PC-3 (cell line): ENCODE data around the gene RCSD1. TPM values are rescaled to one million over a fixed set of nuclear protein-coding genes. Genes with fewer than 3 reads are reported as not detected.

Source experiments
- ATAC-seq: fragments of 200-7000 bp; cut with Tn5 transposase; 2 replicates; pipeline ENCODE4 v1.9.1; 2020; ENCODE audit warnings: mild to moderate bottlenecking, moderate library complexity
- BruUV-seq: library from RNA; stranded (reverse); fragments of 400-500 nt; replicated peaks from 2 replicates; lab custom pipeline; 2021; lab: Mats Ljungman, UMichigan
- CTCF ChIA-PET: fragments of 300-600 bp; sonication (Branson Sonifier 250); formaldehyde crosslinking; loops from one replicate; lab custom pipeline; 2022; ENCODE audit warnings: antibody characterized with exemption; lab: Charles Lee
- POLR2A ChIA-PET: fragments of 300-600 bp; sonication (Branson Sonifier 250); formaldehyde crosslinking; loops from one replicate; lab custom pipeline; 2022; ENCODE audit warnings: antibody characterized with exemption; ENCODE audit not compliant: unreplicated experiment; lab: Charles Lee
- DNase-seq: peaks from one replicate; pipeline ENCODE4 v3.0.0-alpha.2; 2015
- H2AFZ ChIP-seq: fragments of 300-600 bp; sonication (generic); 2 replicates; pipeline ENCODE4 v1.6.0; 2016; ENCODE audit warnings: antibody characterized with exemption, low read length
- H3F3A ChIP-seq: fragments of 300-600 bp; sonication (generic); one replicate; pipeline ENCODE4 v1.6.0; 2017; ENCODE audit warnings: antibody characterized with exemption, low read length, control low read depth, mild to moderate bottlenecking; ENCODE audit not compliant: unreplicated experiment
- H3K27ac ChIP-seq: fragments of 300-600 bp; sonication (generic); 2 replicates; pipeline ENCODE4 v1.5.1; 2016; ENCODE audit warnings: mild to moderate bottlenecking, low read length
- H3K27me3 ChIP-seq: fragments of 300-600 bp; sonication (generic); 2 replicates; pipeline ENCODE4 v1.6.1; 2016; ENCODE audit warnings: low read length, mixed read lengths
- H3K36me3 ChIP-seq: fragments of 300-600 bp; sonication (generic); 2 replicates; pipeline ENCODE4 v1.6.1; 2016; ENCODE audit warnings: low read depth, mixed run types, low read length, mixed read lengths
- H3K4me1 ChIP-seq: fragments of 300-600 bp; sonication (generic); 2 replicates; pipeline ENCODE4 v1.5.1; 2016; ENCODE audit warnings: low read length; ENCODE audit not compliant: insufficient read depth
- H3K4me2 ChIP-seq: fragments of 300-600 bp; sonication (generic); 2 replicates; pipeline ENCODE4 v1.6.0; 2016; ENCODE audit warnings: low read length
- H3K4me3 ChIP-seq: fragments of 300-600 bp; sonication (generic); 2 replicates; pipeline ENCODE4 v1.5.1; 2016; ENCODE audit warnings: mild to moderate bottlenecking, low read length, mixed read lengths
- H3K79me2 ChIP-seq: fragments of 300-600 bp; sonication (generic); 2 replicates; pipeline ENCODE4 v1.6.1; 2017; ENCODE audit warnings: low read length, mixed read lengths
- H3K9ac ChIP-seq: fragments of 300-600 bp; sonication (generic); 2 replicates; pipeline ENCODE4 v1.6.0; 2016; ENCODE audit warnings: mild to moderate bottlenecking, low read length
- H3K9me2 ChIP-seq: fragments of 300-600 bp; sonication (generic); replicated peaks from 2 replicates; pipeline ENCODE4 v1.6.1; 2016; ENCODE audit warnings: mixed run types, low read length, mixed read lengths
- H3K9me3 ChIP-seq: fragments of 300-600 bp; sonication (generic); 2 replicates; pipeline ENCODE4 v1.6.1; 2016; ENCODE audit warnings: low read length, mixed read lengths
- H4K20me1 ChIP-seq: fragments of 300-600 bp; sonication (generic); 2 replicates; pipeline ENCODE4 v1.6.1; 2016; ENCODE audit warnings: low read length, mixed read lengths
- EZH2 ChIP-seq: fragments of 300-600 bp; sonication (generic); IDR thresholded peaks from one replicate; pipeline ENCODE4 v1.6.1; 2017; ENCODE audit warnings: antibody characterized with exemption, mild to moderate bottlenecking, low read length; ENCODE audit not compliant: unreplicated experiment
- EZH2phosphoT487 ChIP-seq: fragments of 300-600 bp; sonication (generic); IDR thresholded peaks from 2 replicates; pipeline ENCODE4 v1.6.1; 2018; ENCODE audit warnings: mild to moderate bottlenecking, antibody characterized with exemption, low read length, borderline replicate concordance
- intact Hi-C: fragments of 100-400 bp; cut with micrococcal nuclease; formaldehyde crosslinking; loops from 2 replicates; pipeline ENCODE4 v1.9.0; 2023
- total RNA-seq: library from RNA; depleted of rRNA; stranded (reverse); fragments of >200 nt; gene quantifications from 2 replicates; pipeline ENCODE4 v1.2.3, GENCODE V29; 2014
- TF ChIP-seq, protein P1 (sequence below): fragments of 300-600 bp; sonication (generic); conservative IDR thresholded peaks from 2 replicates; pipeline ENCODE4 v1.5.1; 2017; ENCODE audit warnings: antibody characterized with exemption, low read depth, mild to moderate bottlenecking, low read length

The RCSD1 gene
- total RNA-seq, 1 experiment from 2014 or later: not detected

DNA sequence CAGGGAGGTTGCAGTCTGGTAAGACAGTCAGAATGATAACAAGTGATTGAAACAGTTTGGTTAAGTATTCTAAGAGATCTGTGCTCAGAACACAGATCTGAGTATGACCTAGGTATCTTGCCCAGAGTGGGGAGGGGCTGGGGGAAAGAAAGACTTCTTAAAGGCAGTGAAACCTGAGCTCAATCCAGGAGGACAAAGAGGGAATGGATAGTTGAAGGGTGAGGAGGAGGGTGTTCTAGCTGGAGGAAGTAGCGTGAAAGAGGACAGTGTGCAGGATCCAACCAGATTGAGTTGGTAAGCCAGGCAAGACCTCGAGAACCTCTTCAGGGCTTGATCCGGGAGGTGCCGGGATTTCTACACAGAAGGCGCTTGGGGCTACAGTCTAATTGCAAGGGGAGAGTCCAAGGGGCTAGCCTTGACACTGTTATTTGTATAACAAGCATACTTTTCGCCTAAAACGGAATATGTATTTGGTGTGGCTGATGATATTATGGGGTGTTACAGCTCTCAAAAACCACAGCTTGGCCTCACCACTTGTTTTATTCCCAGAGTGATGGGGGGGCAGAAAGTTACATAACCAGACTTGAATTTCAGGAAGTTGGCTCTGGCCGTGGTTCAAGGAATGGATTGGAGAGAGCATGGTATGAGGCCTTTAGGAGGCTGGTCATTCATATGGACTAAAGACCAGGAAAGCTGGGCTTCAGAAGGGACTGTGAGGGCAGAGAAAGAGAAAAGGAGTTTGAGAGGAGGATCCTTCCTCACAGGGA lies 19.1 kb downstream of the RCSD1 start:
- no TSS peak for BruUV-seq
- Histone ChIP-seq H3K27me3 (peaks cover 28% of the 10 kb centered on the region), H3K36me3 (no peaks in the 10 kb centered on the region), H3K9ac (no peak overlapping the region), H3K9me3 (no peaks in the 10 kb centered on the region), H2AFZ (no peak overlapping the region), H3K79me2 (no peaks in the 10 kb centered on the region), H3K4me1 (no peaks in the 10 kb centered on the region), H3F3A (no peaks in the 10 kb centered on the region), H3K27ac (no peak overlapping the region), H3K9me2 (no peaks in the 10 kb centered on the region), H4K20me1 (no peaks in the 10 kb centered on the region), H3K4me2 (no peak overlapping the region), H3K4me3 (no peak overlapping the region)
- POLR2A ChIA-PET: no interaction called here
- ATAC-seq (no peak), DNase-seq (no peak)
- TF ChIP-seq EZH2phosphoT487: no peak
- TF ChIP-seq, protein P1, sequence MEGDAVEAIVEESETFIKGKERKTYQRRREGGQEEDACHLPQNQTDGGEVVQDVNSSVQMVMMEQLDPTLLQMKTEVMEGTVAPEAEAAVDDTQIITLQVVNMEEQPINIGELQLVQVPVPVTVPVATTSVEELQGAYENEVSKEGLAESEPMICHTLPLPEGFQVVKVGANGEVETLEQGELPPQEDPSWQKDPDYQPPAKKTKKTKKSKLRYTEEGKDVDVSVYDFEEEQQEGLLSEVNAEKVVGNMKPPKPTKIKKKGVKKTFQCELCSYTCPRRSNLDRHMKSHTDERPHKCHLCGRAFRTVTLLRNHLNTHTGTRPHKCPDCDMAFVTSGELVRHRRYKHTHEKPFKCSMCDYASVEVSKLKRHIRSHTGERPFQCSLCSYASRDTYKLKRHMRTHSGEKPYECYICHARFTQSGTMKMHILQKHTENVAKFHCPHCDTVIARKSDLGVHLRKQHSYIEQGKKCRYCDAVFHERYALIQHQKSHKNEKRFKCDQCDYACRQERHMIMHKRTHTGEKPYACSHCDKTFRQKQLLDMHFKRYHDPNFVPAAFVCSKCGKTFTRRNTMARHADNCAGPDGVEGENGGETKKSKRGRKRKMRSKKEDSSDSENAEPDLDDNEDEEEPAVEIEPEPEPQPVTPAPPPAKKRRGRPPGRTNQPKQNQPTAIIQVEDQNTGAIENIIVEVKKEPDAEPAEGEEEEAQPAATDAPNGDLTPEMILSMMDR: no peak
- no peak for TF ChIP-seq EZH2
- CTCF ChIA-PET: no interaction called here
- intact Hi-C loops: no loop called here

DNA sequence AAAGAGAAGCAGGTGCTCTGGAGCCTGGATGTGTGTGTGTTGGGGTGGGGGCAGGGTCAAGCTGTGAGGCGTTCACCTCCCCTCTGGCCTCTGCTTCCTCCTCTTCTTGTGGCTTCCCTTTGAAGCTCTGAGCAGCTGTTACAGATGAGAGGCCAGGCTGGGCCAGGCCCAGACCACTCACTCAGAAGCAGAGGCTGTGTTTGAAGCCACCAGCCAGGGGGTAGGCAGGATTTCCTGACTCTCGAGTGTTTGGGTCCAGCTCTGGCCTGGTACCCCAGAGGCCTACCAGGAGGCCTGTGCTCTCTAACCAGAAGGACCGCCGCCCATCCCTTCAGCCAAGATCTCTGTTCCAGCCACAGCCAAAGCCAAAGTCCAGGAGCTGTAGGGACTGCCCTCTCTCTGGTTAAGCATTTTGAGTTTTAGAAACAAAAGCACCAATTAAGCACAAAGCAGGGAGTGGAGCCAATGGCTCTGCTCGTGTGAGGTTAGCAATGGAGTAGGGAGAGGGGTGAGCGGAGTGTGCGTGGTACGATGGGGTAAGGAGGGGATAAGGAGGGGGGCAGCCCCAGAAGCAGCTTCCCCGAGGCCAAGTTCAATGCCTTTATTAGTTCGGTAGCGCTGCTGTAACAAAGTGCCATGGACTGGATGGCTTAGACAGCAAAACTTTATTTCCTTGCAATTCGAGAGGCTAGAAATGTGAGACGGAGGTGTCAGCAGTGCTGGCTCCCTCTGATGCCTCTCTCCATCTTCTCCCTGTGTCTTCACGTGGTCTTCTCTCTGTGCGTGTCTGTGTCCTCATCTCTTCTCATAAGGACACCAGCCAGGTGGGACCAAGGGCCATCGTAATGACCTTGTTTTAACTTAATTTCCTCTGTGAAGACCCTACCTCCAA lies 20.5 kb downstream of the RCSD1 start:
- TF ChIP-seq EZH2phosphoT487: no peak
- TF ChIP-seq, protein P1: no peak
- Histone ChIP-seq H3K27me3 (peaks cover 33% of the 10 kb centered on the region), H4K20me1 (no peaks in the 10 kb centered on the region), H3K4me2 (no peak overlapping the region), H3K4me3 (no peak overlapping the region), H3K27ac (no peak overlapping the region), H3K9me2 (no peaks in the 10 kb centered on the region), H3K4me1 (no peaks in the 10 kb centered on the region), H3F3A (no peaks in the 10 kb centered on the region), H2AFZ (no peak overlapping the region), H3K9ac (no peak overlapping the region), H3K36me3 (no peaks in the 10 kb centered on the region), H3K79me2 (no peaks in the 10 kb centered on the region), H3K9me3 (no peaks in the 10 kb centered on the region)
- no TSS peak for BruUV-seq
- POLR2A ChIA-PET: no interaction called here
- CTCF ChIA-PET: no interaction called here
- DNase-seq (no peak), ATAC-seq (no peak)
- intact Hi-C loops: no loop called here
